Measurements from ENCODE around the gene CEP20.

Gene CEP20

GRCh38 chr16:15870011-15870410 is 18.4 kb downstream of the CEP20 start:
- no CpG with 5 or more reads among the region's 5 CpGs for WGBS (ENCODE audit: extremely low coverage, insufficient coverage, insufficient read length)
- H3K9ac ChIP-seq (ENCODE audit: low read length), result no peak overlapping the region
- H2BK5ac ChIP-seq (ENCODE audit: low read depth, low read length, poor library complexity), result no peak overlapping the region
- no peaks in the 10 kb centered on the region for H3K79me1 ChIP-seq (ENCODE audit: low read length)
- H3K27me3 ChIP-seq (ENCODE audit: insufficient read depth, low read length), result no peaks in the 10 kb centered on the region
- H3K79me2 ChIP-seq (ENCODE audit: control insufficient read depth, insufficient read depth, low read length, poor library complexity), result no peaks in the 10 kb centered on the region
- no peak overlapping the region for H3K4ac ChIP-seq (ENCODE audit: low read depth, low read length)
- no peak overlapping the region for H4K8ac ChIP-seq (ENCODE audit: low read depth, low read length)
- no peak overlapping the region for H2AFZ ChIP-seq (ENCODE audit: insufficient read depth, low read length, poor library complexity)
- H2BK12ac ChIP-seq (ENCODE audit: low read length), result no peak overlapping the region
- H3K36me3 ChIP-seq (ENCODE audit: control insufficient read depth in 1 of 2, insufficient read depth in 2 of 2, low read length in 2 of 2), result peaks cover 11 to 19% of the 10 kb centered on the region in 2 experiments
- H2AK5ac ChIP-seq (ENCODE audit: low read length), result no peak overlapping the region
- no peak overlapping the region for H3K23ac ChIP-seq (ENCODE audit: low read length)
- no peak overlapping the region for H2BK120ac ChIP-seq (ENCODE audit: insufficient read depth, low read length, poor library complexity)
- H3K14ac ChIP-seq (ENCODE audit: low read length), result no peak overlapping the region
- H3K9me3 ChIP-seq (ENCODE audit: insufficient read depth, low read depth, low read length), result no peaks in the 10 kb centered on the region
- no peak overlapping the region for H3K18ac ChIP-seq (ENCODE audit: low read length)
- no peak overlapping the region for H4K91ac ChIP-seq (ENCODE audit: low read depth, low read length)
- DNase-seq, result no peak
- no peak overlapping the region for H4K12ac ChIP-seq (ENCODE audit: low read depth, low read length)
- H3K4me2 ChIP-seq (ENCODE audit: low read length), result no peak overlapping the region
- no peaks in the 10 kb centered on the region for H3K4me1 ChIP-seq (ENCODE audit: control insufficient read depth in 1 of 2, insufficient read depth in 2 of 2, low read length in 2 of 2)
- H3K4me3 ChIP-seq (ENCODE audit: low read depth, low read length), result no peak overlapping the region
- H3K27ac ChIP-seq (ENCODE audit: low read depth, low read length), result no peak overlapping the region

GRCh38 chr16:15866451-15866850 is 22.0 kb downstream of the CEP20 start:
- H3K9ac ChIP-seq (ENCODE audit: low read length), result no peak overlapping the region
- no peaks in the 10 kb centered on the region for H3K4me1 ChIP-seq (ENCODE audit: control insufficient read depth in 1 of 2, insufficient read depth in 2 of 2, low read length in 2 of 2)
- no peak overlapping the region for H2BK12ac ChIP-seq (ENCODE audit: low read length)
- H3K79me1 ChIP-seq (ENCODE audit: low read length), result no peaks in the 10 kb centered on the region
- no peak overlapping the region for H4K91ac ChIP-seq (ENCODE audit: low read depth, low read length)
- WGBS (ENCODE audit: extremely low coverage, insufficient coverage, insufficient read length), result no CpG with 5 or more reads among the region's 5 CpGs
- H3K9me3 ChIP-seq (ENCODE audit: insufficient read depth, low read depth, low read length), result no peaks in the 10 kb centered on the region
- no peak overlapping the region for H3K23ac ChIP-seq (ENCODE audit: low read length)
- H3K4me2 ChIP-seq (ENCODE audit: low read length), result no peak overlapping the region
- H4K8ac ChIP-seq (ENCODE audit: low read depth, low read length), result no peak overlapping the region
- no peak overlapping the region for H2BK120ac ChIP-seq (ENCODE audit: insufficient read depth, low read length, poor library complexity)
- H2AFZ ChIP-seq (ENCODE audit: insufficient read depth, low read length, poor library complexity), result no peak overlapping the region
- no peak overlapping the region for H3K4ac ChIP-seq (ENCODE audit: low read depth, low read length)
- DNase-seq, result no peak
- no peak overlapping the region for H3K27ac ChIP-seq (ENCODE audit: low read depth, low read length)
- H2AK5ac ChIP-seq (ENCODE audit: low read length), result no peak overlapping the region
- no peak overlapping the region for H2BK5ac ChIP-seq (ENCODE audit: low read depth, low read length, poor library complexity)
- H3K18ac ChIP-seq (ENCODE audit: low read length), result no peak overlapping the region
- no peak overlapping the region for H4K12ac ChIP-seq (ENCODE audit: low read depth, low read length)
- peaks cover 8 to 16% of the 10 kb centered on the region in 2 experiments for H3K36me3 ChIP-seq (ENCODE audit: control insufficient read depth in 1 of 2, insufficient read depth in 2 of 2, low read length in 2 of 2)
- H3K4me3 ChIP-seq (ENCODE audit: low read depth, low read length), result no peak overlapping the region
- no peaks in the 10 kb centered on the region for H3K27me3 ChIP-seq (ENCODE audit: insufficient read depth, low read length)
- no peaks in the 10 kb centered on the region for H3K79me2 ChIP-seq (ENCODE audit: control insufficient read depth, insufficient read depth, low read length, poor library complexity)
- H3K14ac ChIP-seq (ENCODE audit: low read length), result no peak overlapping the region

- no peak overlapping the region for H3K14ac ChIP-seq (ENCODE audit: low read length)
- no CpG with 5 or more reads among the region's 7 CpGs for WGBS (ENCODE audit: extremely low coverage, insufficient coverage, insufficient read length)
- peaks cover 8 to 13% of the 10 kb centered on the region in 2 experiments for H3K36me3 ChIP-seq (ENCODE audit: control insufficient read depth in 1 of 2, insufficient read depth in 2 of 2, low read length in 2 of 2)
- no peaks in the 10 kb centered on the region for H3K4me1 ChIP-seq (ENCODE audit: control insufficient read depth in 1 of 2, insufficient read depth in 2 of 2, low read length in 2 of 2)
- no peak overlapping the region for H3K4ac ChIP-seq (ENCODE audit: low read depth, low read length)
- no peak overlapping the region for H3K4me2 ChIP-seq (ENCODE audit: low read length)
- no peak overlapping the region for H3K27ac ChIP-seq (ENCODE audit: low read depth, low read length)
- no peak overlapping the region for H2BK12ac ChIP-seq (ENCODE audit: low read length)
- DNase-seq, result no peak
- H4K91ac ChIP-seq (ENCODE audit: low read depth, low read length), result no peak overlapping the region
- no peaks in the 10 kb centered on the region for H3K27me3 ChIP-seq (ENCODE audit: insufficient read depth, low read length)
- H3K23ac ChIP-seq (ENCODE audit: low read length), result no peak overlapping the region
- no peaks in the 10 kb centered on the region for H3K79me1 ChIP-seq (ENCODE audit: low read length)
- H2AK5ac ChIP-seq (ENCODE audit: low read length), result no peak overlapping the region
- no peak overlapping the region for H3K9ac ChIP-seq (ENCODE audit: low read length)
- H2AFZ ChIP-seq (ENCODE audit: insufficient read depth, low read length, poor library complexity), result no peak overlapping the region
- no peaks in the 10 kb centered on the region for H3K79me2 ChIP-seq (ENCODE audit: control insufficient read depth, insufficient read depth, low read length, poor library complexity)
- H4K8ac ChIP-seq (ENCODE audit: low read depth, low read length), result no peak overlapping the region
- no peak overlapping the region for H2BK5ac ChIP-seq (ENCODE audit: low read depth, low read length, poor library complexity)
- H4K12ac ChIP-seq (ENCODE audit: low read depth, low read length), result no peak overlapping the region
- H3K4me3 ChIP-seq (ENCODE audit: low read depth, low read length), result no peak overlapping the region
- no peaks in the 10 kb centered on the region for H3K9me3 ChIP-seq (ENCODE audit: insufficient read depth, low read depth, low read length)
- H3K18ac ChIP-seq (ENCODE audit: low read length), result no peak overlapping the region
- no peak overlapping the region for H2BK120ac ChIP-seq (ENCODE audit: insufficient read depth, low read length, poor library complexity)
Observed at GRCh38 chr16:15865742-15866141, 22.7 kb downstream of the CEP20 start.

GRCh38 chr16:15864939-15865338 is 23.5 kb downstream of the CEP20 start:
- Histone ChIP-seq H3K4me1 (ENCODE audit: control insufficient read depth in 1 of 2, insufficient read depth in 2 of 2, low read length in 2 of 2) (no peaks in the 10 kb centered on the region), H4K91ac (ENCODE audit: low read depth, low read length) (no peak overlapping the region), H3K79me1 (ENCODE audit: low read length) (no peaks in the 10 kb centered on the region), H3K27me3 (ENCODE audit: insufficient read depth, low read length) (no peaks in the 10 kb centered on the region), H3K79me2 (ENCODE audit: control insufficient read depth, insufficient read depth, low read length, poor library complexity) (no peaks in the 10 kb centered on the region), H3K27ac (ENCODE audit: low read depth, low read length) (no peak overlapping the region), H2BK120ac (ENCODE audit: insufficient read depth, low read length, poor library complexity) (no peak overlapping the region), H3K4ac (ENCODE audit: low read depth, low read length) (no peak overlapping the region), H3K4me3 (ENCODE audit: low read depth, low read length) (no peak overlapping the region), H2BK5ac (ENCODE audit: low read depth, low read length, poor library complexity) (no peak overlapping the region), H3K9ac (ENCODE audit: low read length) (no peak overlapping the region), H3K9me3 (ENCODE audit: insufficient read depth, low read depth, low read length) (no peaks in the 10 kb centered on the region), H3K36me3 (ENCODE audit: control insufficient read depth in 1 of 2, insufficient read depth in 2 of 2, low read length in 2 of 2) (peaks cover 6 to 12% of the 10 kb centered on the region in 2 experiments), H4K12ac (ENCODE audit: low read depth, low read length) (no peak overlapping the region), H3K23ac (ENCODE audit: low read length) (no peak overlapping the region), H2AK5ac (ENCODE audit: low read length) (no peak overlapping the region), H4K8ac (ENCODE audit: low read depth, low read length) (no peak overlapping the region), H3K18ac (ENCODE audit: low read length) (no peak overlapping the region), H3K4me2 (ENCODE audit: low read length) (no peak overlapping the region), H2BK12ac (ENCODE audit: low read length) (no peak overlapping the region), H2AFZ (ENCODE audit: insufficient read depth, low read length, poor library complexity) (no peak overlapping the region), H3K14ac (ENCODE audit: low read length) (no peak overlapping the region)
- DNase-seq, result no peak
- no CpG with 5 or more reads among the region's 5 CpGs for WGBS (ENCODE audit: extremely low coverage, insufficient coverage, insufficient read length)
